ENCODE data around the gene GEMIN4. TPM values are rescaled to one million over a fixed set of nuclear protein-coding genes. Genes with fewer than 3 reads are reported as not detected.

Gene GEMIN4
- total and polyA plus RNA-seq, 10 of the 15 experiments (the other 5 are each of a cell fraction or from before 2014, with no cell fraction given): 2.4 to 55.6 (median 34.5) TPM

DNA sequence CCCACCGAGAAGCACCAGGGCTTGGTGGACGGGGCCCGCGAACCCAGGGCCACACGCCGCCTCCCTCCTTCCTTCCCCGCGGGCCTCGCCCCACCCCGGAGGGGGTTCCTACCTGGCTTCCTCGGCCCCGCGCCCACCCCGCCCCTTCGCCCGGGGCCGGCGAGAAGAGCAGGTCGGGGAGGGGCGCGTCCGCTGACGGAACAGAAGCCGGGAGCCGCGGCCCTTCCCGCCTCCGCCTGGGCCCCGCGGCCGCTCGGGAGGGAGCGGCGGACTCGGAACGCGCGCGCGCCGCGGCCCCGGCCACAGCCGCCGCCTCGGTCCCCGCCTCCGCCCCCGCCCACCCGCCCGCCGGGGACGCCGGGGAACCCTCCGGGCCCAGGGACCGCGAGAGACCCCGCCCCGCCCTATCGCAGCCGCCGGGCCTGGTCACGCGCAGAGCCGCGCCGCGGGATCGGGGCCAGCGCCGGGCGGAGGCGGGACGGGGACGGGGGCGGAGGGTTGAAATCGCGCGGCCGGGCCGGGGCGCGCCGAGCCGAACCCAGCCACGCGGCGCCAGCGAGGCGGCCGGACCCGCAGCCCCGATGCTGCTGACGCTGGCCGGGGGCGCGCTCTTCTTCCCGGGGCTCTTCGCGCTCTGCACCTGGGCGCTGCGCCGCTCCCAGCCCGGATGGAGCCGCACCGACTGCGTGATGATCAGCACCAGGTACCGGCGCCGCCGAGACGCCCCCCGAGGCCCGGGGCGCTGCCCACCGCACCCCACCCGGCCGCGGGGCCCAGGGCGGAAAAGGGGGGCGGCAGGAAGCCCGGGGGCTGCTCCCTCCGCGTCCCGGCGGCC is 19.8 kb downstream of the GEMIN4 start, which contains the start of gene TLCD3A (continued):
- TF ChIP-seq CEBPB (IDR thresholded peaks at IDR 0.05; ENCODE audit: borderline replicate concordance in 1 of 2, low read depth in 2 of 2, low read length in 2 of 2): no peak

DNA sequence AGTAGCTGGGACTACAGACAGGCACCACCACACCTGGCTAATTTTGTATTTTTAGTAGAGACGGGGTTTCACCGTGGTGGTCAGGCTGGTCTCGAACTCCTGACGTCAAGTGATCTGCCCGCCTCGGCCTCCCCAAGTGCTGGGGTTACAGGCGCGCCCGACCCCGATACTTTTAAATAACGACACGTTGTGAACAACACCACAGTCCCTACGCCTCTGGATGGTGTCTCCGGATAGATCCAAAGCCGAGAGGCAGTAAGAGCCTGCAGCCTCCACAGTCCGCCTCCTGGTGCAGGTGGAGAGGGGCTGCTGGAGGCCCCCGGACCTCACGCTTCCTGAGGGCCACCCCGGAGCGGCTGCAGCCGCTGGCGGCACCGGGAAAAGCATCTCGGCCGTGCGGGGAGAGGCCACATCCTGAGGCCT is 20.4 kb downstream of the GEMIN4 start:
- peak overlapping the region; percentile 75 for H3K4me2 ChIP-seq (ENCODE audit: control insufficient read depth, insufficient read depth)
- ATAC-seq: peak; percentile 42
- H3K4me3 ChIP-seq: peak overlapping the region; percentile 72
- H3K79me2 ChIP-seq (ENCODE audit: control insufficient read depth, insufficient read depth, low read length): peaks cover 14% of the 10 kb centered on the region
- peak overlapping the region; percentile 37 for H3K27ac ChIP-seq (ENCODE audit: control insufficient read depth, insufficient read depth)
- no peaks in the 10 kb centered on the region for H3K27me3 ChIP-seq (replicated peaks in 1 of 2; ENCODE audit: control insufficient read depth in 2 of 2, insufficient read depth in 2 of 2, low read length in 1 of 2)
- FAIRE-seq: no peak
- no TSS peak for BruUV-seq (replicated peaks)
- peak overlapping the region; percentile 58 for H3K9ac ChIP-seq (ENCODE audit: control insufficient read depth, insufficient read depth, low read length)
- in situ Hi-C loops (cut with MboI): no loop called here
- peak overlapping the region; percentile 79 for H2AFZ ChIP-seq (ENCODE audit: control insufficient read depth, low read depth, low read length)
- H4K20me1 ChIP-seq (ENCODE audit: control insufficient read depth, insufficient read depth): no peaks in the 10 kb centered on the region
- 4% methylated on average over 26 of the region's 26 CpGs for WGBS (ENCODE audit: insufficient coverage, insufficient replicate concordance, low lambda C conversion rate, missing lambda C conversion rate)
- no peak for DNase-seq (ENCODE audit: low read depth, low spot score)
- intact Hi-C loops (cut with micrococcal nuclease; ENCODE audit: unreplicated experiment): loop anchor here (5.0 kb wide), 1 partner anchor 51 kb away; the partner anchor contains the start of genes GLOD4 and MRM3
- no peaks in the 10 kb centered on the region for H3K9me3 ChIP-seq (replicated peaks; ENCODE audit: control insufficient read depth, insufficient read depth, low read length)
- H3K36me3 ChIP-seq (ENCODE audit: control insufficient read depth in 2 of 2, insufficient read depth in 2 of 2, low read length in 1 of 2): peaks cover 0 to 3% of the 10 kb centered on the region in 2 experiments; a peak in 1 of 4 replicates
- ChIA-PET CTCF (interaction anchor here (0.9 to 1.5 kb wide), 4 partner anchors 15 to 319 kb away, joined by 3 to 5 read pairs (median 4); no protein-coding TSS in a partner anchor), RAD21 (ENCODE audit: unreplicated experiment) (no interaction called here), POLR2A (interaction anchor here (1.3 kb wide), 1 partner anchor 21 kb away, joined by 9 read pairs; the partner anchor contains the start of gene GEMIN4), SMC1A (ENCODE audit: uncharacterized antibody, unreplicated experiment) (interaction anchor here (1.1 to 1.2 kb wide), 4 partner anchors 10 to 249 kb away, joined by 3 to 6 read pairs (median 4); no protein-coding TSS in a partner anchor)
- peaks cover 7% of the 10 kb centered on the region for H3K4me1 ChIP-seq (ENCODE audit: control insufficient read depth, insufficient read depth, low read length)
- TF ChIP-seq DPF2 (IDR thresholded peaks at IDR 0.05) (no peak), EED (IDR thresholded peaks at IDR 0.05; ENCODE audit: low read depth) (peak; percentile 44; the same call in 1 of the 2 replicates), ATF7 (IDR thresholded peaks at IDR 0.05; ENCODE audit: low read depth) (no peak), IRF4 (IDR thresholded peaks at IDR 0.05; ENCODE audit: low read depth, low read length) (no peak), GATAD2B (conservative IDR thresholded peaks at IDR 0.05; ENCODE audit: low read depth) (peak; percentile 28), IKZF2 (IDR thresholded peaks at IDR 0.05) (0 out of 4 replicates have a peak, but pooled peaks of 1 of the 2 experiments have one; percentile 16)
- TF ChIP-seq, protein P1, sequence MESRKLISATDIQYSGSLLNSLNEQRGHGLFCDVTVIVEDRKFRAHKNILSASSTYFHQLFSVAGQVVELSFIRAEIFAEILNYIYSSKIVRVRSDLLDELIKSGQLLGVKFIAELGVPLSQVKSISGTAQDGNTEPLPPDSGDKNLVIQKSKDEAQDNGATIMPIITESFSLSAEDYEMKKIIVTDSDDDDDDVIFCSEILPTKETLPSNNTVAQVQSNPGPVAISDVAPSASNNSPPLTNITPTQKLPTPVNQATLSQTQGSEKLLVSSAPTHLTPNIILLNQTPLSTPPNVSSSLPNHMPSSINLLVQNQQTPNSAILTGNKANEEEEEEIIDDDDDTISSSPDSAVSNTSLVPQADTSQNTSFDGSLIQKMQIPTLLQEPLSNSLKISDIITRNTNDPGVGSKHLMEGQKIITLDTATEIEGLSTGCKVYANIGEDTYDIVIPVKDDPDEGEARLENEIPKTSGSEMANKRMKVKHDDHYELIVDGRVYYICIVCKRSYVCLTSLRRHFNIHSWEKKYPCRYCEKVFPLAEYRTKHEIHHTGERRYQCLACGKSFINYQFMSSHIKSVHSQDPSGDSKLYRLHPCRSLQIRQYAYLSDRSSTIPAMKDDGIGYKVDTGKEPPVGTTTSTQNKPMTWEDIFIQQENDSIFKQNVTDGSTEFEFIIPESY (IDR thresholded peaks at IDR 0.05): no peak
- TF ChIP-seq, protein P2, sequence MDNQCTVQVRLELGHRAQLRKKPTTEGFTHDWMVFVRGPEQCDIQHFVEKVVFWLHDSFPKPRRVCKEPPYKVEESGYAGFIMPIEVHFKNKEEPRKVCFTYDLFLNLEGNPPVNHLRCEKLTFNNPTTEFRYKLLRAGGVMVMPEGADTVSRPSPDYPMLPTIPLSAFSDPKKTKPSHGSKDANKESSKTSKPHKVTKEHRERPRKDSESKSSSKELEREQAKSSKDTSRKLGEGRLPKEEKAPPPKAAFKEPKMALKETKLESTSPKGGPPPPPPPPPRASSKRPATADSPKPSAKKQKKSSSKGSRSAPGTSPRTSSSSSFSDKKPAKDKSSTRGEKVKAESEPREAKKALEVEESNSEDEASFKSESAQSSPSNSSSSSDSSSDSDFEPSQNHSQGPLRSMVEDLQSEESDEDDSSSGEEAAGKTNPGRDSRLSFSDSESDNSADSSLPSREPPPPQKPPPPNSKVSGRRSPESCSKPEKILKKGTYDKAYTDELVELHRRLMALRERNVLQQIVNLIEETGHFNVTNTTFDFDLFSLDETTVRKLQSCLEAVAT (IDR thresholded peaks at IDR 0.05): 0 out of 2 replicates have a peak, but pooled peaks have one; percentile 38
- TF ChIP-seq, protein P3, sequence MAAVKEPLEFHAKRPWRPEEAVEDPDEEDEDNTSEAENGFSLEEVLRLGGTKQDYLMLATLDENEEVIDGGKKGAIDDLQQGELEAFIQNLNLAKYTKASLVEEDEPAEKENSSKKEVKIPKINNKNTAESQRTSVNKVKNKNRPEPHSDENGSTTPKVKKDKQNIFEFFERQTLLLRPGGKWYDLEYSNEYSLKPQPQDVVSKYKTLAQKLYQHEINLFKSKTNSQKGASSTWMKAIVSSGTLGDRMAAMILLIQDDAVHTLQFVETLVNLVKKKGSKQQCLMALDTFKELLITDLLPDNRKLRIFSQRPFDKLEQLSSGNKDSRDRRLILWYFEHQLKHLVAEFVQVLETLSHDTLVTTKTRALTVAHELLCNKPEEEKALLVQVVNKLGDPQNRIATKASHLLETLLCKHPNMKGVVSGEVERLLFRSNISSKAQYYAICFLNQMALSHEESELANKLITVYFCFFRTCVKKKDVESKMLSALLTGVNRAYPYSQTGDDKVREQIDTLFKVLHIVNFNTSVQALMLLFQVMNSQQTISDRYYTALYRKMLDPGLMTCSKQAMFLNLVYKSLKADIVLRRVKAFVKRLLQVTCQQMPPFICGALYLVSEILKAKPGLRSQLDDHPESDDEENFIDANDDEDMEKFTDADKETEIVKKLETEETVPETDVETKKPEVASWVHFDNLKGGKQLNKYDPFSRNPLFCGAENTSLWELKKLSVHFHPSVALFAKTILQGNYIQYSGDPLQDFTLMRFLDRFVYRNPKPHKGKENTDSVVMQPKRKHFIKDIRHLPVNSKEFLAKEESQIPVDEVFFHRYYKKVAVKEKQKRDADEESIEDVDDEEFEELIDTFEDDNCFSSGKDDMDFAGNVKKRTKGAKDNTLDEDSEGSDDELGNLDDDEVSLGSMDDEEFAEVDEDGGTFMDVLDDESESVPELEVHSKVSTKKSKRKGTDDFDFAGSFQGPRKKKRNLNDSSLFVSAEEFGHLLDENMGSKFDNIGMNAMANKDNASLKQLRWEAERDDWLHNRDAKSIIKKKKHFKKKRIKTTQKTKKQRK (IDR thresholded peaks at IDR 0.05; ENCODE audit: low read depth, low read length): no peak
